Amniotic stem cell (primary cell): ENCODE results near the gene CIRBP.

Source experiments
- DNase-seq: peaks from one replicate; lab custom pipeline; 2025; lab: John Stamatoyannopoulos, UW

CIRBP gene

GRCh38 chr19:1280636-1281568, 11.8 kb downstream of the CIRBP start:
- no peak for DNase-seq

- DNase-seq, result no peak
Observed at GRCh38 chr19:1281569-1282287, 12.6 kb downstream of the CIRBP start.

GRCh38 chr19:1282588-1283206, 13.6 kb downstream of the CIRBP start:
- no peak for DNase-seq

GRCh38 chr19:1283207-1283916, 14.2 kb downstream of the CIRBP start:
- no peak for DNase-seq

- DNase-seq, result no peak
Observed at GRCh38 chr19:1283917-1284292, 14.8 kb downstream of the CIRBP start.

GRCh38 chr19:1284293-1284978, 15.3 kb downstream of the CIRBP start:
- DNase-seq, result no peak

GRCh38 chr19:1284979-1285736, 16.0 kb downstream of the CIRBP start:
- no peak for DNase-seq

GRCh38 chr19:1285737-1286360, 16.7 kb downstream of the CIRBP start, which contains the start of gene EFNA2:
Gene EFNA2, plus strand, starts transcription at chr19:1285873. Its CDS starts 296 bp downstream, at chr19:1286169.
- no peak for DNase-seq

- no peak for DNase-seq
Observed at GRCh38 chr19:1286487-1287353, 17.6 kb downstream of the CIRBP start.

- DNase-seq, result no peak
Observed at GRCh38 chr19:1287354-1288225, 18.5 kb downstream of the CIRBP start.

- no peak for DNase-seq
Observed at GRCh38 chr19:1288226-1288612, 19.1 kb downstream of the CIRBP start.

- no peak for DNase-seq
Observed at GRCh38 chr19:1288833-1289685, 19.9 kb downstream of the CIRBP start.

GRCh38 chr19:1289686-1290025, 20.5 kb downstream of the CIRBP start:
- DNase-seq, result no peak

- no peak for DNase-seq
Observed at GRCh38 chr19:1290196-1290702, 21.1 kb downstream of the CIRBP start.

GRCh38 chr19:1290703-1291651, 21.8 kb downstream of the CIRBP start:
- DNase-seq, result no peak
